CD4-positive, alpha-beta T cell treated with Interleukin-6 at 100 ng/mL for 8 hours (primary cell): ENCODE data around the gene FAM240A.

Source experiments
- DNase-seq: peaks from one replicate; pipeline ENCODE4 v3.0.0-alpha.2; 2020; ENCODE audit warnings: mixed read lengths, low spot score

Gene FAM240A

DNA sequence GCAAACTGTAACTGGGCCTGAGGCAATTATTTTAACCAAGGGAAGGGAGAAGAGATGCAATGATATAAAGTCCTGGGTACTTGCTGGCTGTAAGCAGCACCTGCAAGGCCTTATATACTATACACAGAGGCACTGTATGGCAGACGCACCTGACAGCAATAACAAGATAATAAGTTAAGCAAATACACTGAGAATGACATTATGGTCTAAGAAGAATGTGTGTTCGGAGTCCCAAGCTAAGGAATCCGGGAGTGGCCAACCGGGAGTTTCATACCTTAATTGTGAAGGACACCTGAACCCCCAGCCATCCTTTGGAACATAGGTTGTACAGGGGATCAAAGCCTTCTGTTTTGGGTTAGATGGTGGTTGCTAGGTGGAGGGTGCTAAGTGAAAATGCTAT, 13.7 kb downstream of the FAM240A start:
- no peak for DNase-seq

DNA sequence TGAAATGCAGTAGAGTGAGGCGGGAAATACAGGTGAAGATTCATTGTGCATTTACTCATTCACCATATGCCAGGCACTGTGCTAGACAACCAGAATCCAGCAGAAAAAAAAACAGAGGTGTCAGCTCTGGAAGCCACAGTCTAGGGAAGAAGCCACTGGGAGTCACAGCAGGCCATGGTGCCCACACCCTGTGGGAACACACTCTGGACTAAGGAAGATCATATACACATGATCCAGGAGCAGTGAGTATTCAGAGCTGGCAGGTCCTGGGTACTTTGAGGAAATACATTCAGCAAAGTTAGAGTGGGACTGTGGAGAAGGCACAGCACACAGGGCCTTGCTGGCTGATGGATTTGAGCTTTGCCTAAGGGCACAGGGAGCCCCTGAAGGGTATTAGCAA, 14.8 kb downstream of the FAM240A start:
- no peak for DNase-seq

DNA sequence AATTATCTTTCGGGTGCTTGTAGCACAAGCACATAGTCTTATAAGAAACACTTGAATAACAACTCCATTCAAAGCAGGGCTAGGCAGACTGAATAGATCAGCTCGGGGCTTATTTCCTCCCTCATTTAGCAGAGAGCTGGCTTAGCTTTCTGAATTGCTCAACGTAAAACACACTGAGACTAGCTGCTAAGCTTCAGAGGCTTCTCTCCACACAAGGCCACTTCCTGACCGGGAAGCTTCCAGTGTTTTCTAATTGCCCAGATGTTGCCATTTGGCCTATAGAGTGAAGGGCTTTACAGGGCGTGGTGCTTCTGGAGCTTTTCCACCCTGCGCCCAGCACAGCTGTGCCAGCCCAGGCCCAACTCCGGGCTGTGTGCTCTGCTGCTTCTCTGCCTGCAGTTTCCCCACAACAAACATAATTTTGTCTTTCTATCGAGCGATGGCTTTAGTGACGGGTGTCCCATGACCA, 16.6 kb downstream of the FAM240A start:
- no peak for DNase-seq

DNA sequence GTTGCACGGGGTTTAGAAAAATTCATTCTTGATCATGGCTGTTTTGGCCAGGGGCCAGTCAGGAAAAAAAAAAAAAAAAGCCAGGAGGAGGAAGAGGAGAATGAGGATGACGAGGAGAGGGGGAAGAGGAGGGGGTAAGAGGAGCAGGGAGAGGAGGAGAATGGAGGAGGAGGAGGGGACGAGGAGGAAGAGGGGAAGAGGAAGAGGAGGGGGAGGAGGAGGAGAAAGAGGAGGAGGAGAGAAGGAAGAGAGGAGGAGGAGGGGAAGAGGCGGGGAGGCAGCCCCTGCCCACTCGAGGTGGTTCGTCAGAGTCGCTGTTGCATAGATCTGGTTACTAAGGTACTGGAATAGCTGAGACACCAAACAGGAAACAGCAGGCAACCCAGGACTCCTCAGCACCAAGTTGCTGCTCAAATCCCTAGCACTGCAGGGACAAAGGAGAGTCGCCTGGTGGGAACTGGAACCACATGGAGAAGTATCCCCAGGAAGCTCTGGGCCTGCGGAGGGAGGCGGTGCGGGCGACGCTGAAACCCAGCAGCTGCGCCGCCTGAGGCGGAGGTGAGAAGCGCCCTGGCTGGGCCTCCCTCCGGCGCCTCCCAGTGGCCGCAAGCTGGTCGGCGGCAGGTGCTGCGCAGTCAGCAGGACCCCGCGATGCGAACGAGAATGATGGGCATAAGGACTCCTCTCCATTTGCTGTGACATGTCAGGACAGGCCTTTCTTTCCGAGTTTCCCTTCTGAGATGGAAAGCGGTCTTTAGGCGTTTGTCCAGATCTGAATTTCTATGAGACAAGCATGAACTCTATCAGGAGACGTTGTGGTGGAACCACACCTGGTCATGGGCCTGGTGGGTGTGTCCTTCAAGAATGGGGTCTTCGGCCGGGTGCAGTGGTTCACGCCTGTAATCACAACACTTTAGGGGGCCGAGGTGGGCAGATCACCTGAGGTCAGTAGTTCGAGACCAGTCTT, 17.5 kb downstream of the FAM240A start:
- DNase-seq = peak; percentile 77

DNA sequence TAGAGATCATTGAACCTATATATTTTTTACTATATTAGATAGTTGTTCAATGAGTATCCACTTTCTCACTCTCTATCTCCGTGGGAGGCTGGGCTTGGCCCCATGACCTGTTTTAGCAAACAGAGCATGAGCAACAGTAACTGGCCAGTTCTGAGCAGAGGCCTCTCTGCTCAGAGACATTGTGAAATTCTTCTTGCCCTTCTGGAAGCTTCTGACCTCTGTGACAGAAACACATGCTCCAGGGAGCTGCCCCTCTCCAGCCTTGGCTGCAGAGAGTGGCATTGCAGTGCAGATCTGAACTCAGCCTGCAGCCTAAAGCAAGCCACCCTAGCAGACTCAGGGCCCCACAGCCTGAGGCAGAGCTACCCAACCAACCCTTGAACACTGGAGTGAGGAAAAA, 20.5 kb downstream of the FAM240A start:
- no peak for DNase-seq

DNA sequence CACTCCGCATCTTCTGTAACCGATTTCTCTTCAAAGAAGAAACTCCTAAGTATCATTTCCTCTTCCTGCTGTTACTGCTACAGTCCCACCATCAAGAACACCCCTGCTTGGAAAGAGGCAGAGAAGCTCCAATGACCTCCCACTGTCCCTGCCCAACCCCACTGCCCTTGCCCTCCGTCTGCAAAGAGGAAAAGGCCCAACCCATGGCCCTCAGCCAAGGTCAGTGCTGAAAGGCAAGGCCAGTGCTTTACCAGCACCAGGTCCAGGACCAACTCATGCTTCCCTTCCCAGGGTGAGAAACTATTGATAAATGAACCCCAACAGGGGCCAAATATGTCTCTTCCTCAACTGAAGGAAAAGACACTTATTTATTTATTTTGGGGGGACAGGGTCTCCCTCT, 22.5 kb downstream of the FAM240A start:
- no peak for DNase-seq

DNA sequence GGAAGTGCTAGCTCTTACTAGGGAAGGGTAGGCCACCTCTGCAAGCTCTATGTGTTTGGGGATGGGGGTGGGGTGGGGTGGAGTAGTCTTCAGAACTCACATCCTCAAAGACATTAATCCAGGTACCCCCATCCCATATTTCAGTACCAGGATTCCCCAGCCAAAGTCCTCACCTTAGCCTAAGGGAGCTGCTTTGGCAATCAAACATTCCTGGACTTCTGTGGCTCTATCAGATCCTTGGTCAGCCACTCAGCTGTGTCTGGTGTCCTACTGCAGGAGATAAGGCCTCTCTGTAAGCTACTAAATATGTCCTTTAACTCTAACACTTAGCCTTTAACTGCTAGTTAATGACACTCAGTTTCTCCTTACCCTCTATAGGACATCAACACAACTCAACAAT, 26.9 kb downstream of the FAM240A start:
- DNase-seq = no peak

DNA sequence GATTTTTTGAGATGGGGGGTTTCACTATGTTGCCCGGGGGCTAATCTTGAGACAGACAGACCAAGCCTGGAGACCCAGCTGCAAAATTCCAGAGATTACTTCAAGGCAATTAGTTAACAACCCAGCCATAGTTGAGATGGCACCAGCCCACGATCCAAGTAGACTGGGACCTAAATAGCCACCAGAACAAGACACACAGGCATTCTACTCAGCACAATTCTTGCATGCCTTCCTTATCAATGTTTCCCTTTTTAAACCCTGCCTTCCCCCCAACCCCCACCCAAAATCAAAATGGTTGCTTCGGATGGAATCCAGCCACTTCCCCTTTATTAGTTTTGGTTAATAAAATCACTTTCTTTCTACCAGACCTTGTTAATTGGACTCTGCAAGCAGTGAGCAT, 28.6 kb downstream of the FAM240A start:
- DNase-seq = no peak

DNA sequence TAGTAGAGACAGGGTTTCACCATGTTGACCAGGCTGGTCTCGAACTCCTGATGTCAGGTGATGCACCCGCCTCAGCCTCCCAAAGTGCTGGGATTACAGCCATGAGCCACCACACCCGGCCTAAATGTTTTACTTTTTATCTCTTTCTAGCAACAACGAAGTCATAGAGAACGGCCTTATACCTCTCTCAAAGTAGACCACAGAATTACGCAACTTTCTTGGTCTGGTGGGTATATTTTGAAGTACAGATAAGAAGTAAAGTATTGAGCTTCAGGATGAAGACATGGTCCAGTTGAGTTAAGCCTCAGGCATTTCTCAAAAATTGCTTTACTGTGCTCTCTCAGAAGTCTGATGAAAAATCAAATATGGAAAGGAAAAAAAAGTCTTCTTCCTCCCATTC, 30.6 kb downstream of the FAM240A start:
- DNase-seq = no peak

DNA sequence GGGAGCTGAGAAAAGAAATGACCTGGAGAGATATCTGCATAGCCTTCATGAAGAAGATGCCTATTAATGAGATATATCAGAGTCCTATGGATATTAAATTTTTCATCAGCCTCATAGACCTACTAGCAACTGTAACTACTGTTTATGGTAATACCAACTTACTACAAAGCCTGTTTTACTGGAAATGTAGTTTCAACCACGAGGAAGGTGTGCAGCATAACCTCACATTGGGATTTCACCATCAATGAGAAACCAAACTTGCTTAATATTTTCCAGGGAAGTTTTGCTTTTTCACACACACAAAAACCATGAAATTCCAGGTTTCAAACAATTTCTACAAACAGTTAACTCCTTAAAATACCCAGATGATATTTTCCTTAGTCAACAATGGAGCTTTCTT, 31.4 kb downstream of the FAM240A start:
- DNase-seq = no peak

DNA sequence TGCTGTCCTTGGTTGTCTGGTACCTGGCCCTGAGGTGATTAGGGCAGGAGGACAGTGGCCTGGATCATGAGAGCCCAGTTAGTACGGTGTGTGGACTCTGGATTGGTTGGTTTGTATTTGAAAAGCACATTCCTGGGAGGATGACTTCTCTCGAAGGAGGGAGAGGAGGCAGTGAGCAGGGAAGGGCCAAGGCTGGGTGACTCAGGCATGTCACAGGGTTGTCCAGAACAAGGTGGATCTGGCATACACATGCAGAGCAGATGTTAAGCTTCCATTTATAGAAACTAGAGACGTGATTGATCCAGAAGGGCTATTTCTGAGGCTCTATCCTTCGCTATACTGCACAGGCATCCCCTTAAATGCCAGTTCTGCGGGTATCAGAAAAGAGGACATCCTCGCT, 34.4 kb downstream of the FAM240A start:
- DNase-seq = no peak

DNA sequence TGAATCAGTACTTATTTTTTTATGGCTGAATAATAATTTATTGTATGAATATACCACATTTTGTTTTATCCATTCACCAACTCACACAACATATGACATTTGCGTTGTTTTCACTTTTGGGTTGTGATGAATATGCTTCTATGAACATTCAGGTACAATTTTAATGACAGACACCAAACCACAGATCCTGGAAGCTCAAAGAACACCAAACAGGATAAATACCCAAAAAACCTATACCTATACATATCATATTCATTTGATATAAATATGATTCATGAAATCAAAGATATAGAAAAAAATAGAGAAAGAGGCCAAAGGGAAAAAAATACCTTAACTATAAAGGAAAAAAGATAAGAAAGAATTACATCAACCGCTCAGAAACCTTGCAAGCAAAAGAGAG, 35.8 kb downstream of the FAM240A start:
- no peak for DNase-seq

DNA sequence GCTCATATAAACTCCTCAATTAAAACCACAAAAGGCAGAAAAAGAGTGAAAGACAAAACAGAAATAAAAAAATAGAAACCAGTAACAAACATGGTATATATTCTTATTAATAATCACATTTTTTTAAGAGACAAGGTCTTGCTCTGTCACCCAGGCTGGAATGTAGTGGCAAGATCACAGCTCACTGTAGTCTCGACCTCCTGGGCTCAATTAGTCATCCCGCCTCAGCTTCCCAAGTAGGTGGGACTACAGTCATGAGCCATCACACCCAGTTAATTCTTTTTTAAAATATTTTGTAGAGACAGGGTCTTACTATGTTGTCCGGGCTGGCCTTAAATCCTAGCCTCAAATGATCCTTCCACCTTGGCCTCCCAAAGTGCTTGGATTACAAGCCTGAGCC, 37.1 kb downstream of the FAM240A start:
- no peak for DNase-seq

DNA sequence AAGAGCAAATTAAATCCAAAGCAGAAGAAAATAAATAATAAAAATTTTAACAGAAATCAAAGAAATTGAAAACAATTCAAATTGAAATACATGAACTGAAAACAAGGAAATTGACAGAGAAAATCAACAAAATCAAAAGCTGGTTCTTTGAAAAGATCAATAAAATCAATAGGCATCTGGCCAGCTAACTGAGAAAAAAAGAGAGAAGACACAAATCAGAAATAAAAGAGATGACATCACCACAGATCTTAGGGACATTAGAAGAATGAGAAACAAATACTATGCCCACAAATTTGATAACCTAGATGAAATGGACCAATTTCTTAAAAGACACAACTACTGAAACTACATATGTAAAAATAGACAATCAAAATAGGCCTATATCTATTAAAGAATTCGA, 38.8 kb downstream of the FAM240A start:
- no peak for DNase-seq

DNA sequence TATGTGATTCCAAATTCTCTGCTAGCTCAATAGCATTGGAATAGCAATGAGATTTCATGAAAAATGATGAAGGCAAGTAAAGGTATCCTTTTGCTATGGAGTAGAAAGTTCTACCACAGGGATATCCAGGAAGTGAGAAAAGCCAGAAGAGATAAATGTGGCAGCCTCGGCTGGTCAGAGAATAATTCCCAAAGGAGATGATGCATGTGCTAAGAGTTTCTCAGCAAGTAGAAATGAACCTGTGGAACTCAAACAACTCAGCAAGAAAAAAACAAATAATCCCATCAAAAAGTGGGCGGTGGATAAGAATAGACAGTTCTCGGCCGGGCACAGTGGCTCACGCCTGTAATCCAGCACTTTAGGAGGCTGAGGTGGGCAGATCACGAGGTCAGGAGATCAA, 42.9 kb downstream of the FAM240A start:
- DNase-seq = no peak

DNA sequence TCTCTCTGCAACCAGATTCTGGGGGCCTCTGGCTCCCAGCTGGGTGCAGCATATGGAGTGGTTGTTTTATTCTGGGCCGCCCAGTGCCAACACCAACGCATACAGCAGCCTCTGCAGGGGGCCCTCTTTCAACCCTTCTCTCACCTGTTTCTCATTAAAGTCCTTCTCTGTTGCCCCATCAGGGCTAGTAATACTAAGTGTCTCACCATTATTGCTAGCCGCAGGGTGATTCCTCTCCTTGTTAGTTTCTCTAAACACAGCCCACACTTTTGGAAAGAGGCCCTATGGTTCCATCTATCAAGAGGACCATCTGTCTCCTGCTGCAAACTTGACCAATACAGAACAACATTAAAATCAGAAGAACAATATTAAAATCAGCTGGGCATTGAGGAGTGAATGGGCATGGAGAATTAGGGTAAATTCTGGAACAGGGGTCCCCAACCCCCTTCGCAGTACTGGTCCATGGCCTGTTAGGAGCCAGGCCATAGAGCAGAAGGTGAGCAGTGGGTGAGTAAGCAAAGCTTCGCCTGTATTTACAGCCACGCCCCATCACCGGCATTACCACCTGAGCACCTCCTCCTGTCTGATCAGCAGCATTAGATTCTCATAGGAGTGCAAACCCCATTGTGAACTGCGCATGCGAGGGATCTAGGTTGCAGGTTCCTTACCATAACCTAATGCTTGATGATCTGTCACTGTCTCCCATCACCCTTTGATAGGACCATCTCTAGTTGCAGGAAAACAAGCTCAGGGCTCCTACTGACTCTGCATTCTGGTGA, 44.6 kb downstream of the FAM240A start:
- DNase-seq = no peak

DNA sequence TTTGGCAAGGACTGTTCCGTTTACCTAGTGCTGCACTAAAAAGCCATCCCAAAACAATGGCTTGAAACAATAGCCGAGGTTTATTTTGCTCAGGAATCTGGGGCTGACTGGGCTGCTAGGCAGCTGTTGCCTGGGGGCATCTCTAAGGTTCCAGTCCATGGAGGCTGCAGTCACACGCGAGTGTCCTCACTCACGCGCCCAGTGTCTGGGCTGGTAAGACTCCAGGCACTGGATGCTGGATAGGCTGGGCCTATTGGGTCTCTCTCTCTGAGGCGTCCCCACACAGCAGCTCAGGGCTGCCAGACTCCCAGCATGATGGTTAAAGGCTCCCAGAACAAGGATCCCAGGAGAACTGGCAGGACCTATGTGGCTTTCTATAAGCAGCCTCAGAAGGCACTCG, 47.0 kb downstream of the FAM240A start:
- DNase-seq = no peak

DNA sequence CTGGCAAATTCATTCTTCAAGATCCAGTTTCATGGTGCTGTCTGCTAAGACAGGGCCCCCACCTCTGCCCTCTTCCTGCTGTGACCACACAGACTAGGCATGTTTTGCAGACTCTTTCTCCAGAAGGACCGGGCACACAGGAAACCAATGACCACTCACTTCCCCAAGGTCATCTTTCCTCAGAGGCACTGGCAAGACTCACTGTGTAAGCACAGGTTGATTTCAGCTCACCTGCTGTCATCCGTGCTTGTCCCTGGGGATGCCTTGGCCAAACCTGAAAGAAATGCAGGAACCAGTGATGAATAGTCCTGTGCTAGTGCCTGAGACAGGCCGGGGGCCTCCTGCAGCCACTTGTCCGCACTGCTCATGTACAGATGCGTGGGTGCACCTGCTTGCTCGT, 47.7 kb downstream of the FAM240A start:
- no peak for DNase-seq

DNA sequence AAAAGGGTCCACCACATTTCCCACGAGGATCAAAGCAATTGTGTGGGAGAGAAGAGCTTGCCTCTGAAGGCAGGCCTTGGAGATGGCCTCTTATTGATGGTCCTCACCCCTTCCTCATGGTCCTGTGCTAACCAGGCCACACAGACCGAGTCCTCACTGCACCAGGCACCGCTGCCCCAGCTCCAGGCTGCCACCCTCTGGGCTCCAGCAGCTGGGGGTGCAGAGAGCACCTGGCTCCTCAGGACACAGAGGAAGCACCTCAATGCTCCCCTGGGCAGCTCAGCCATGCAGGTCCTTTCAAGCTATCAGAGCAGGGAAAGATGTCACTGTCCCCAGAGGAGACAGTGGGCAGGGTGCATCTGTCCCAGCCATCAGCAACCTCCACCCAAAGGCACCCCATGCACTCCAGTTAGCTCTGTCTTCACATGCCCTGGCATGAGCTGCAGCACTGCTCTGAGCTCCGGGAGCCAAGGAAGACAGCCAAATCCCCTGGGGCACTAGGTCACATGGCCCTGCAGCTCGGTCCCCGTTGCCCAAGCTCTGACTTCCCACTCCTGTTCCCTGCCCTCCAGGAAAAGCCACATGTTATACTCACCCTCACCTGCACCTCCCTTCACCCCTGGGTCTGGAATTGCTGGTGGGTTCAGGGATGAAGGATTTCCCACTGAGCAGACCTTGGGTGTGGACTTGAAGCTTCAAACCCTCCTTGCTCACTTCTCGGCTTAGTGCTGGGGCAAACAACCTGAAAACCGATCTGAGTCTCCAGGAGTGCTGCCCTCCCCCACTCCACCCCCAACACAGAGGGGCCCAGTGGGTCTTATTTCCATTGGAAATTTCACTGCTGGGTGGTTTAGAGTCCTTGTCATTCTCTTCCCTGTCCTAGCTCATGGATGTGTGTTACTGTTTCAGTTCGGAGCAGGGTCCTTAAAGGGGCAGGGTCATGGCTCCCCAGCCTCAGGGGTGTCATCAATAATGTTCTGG, 48.5 kb downstream of the FAM240A start:
- DNase-seq = no peak

DNA sequence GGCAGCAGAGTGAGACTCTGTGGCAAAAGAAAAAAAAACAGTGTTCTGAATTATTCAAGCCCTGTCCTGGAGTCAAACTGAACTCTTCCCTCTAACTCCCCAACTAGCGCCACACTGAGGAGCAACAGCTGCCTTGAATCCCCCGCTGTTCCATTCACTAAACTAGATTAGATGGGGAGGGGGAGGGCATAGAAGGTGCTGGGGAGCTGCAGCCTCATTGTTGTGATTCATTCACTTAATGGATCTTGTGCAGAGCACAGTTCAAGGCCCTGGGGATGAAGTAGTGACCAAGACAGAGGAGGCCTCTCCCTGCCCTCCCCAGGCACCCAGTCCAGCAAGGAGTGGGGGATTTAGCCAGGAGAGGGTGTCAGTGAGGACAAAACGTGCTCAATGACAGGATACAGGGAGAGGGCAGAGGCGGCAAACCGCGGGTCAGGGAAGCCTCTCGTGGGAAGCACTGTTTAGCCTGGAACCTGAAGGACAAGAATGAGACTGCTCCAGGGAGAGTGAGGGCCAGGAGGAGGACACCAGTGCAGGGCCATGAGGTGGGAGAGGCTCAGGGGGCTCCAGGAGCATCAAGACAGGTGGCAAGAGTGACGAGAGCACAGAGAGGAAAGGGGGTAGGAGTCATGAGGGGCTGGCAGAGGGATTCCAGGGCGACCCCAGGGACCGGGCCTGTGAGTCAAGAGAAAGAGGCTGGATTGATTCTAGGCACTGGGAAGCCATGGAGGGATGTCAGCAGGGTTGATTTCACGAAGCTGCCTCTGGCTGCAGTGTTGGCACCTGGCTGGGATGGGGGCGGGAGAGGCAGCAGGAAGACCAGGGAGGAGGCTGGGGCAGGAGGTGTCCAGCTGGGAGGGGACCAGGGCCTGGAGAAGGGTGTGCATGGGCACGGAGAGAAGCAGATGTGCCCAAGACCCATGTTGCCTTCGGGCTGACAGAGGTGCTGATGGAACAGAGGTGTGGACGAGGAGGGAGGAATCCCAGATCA, 49.7 kb downstream of the FAM240A start:
- no peak for DNase-seq
